GM12891 (cell line): ENCODE results near the gene PAQR8.

Experiments used
- POLR2A ChIP-seq: IDR thresholded peaks from 2 replicates; pipeline ENCODE4 v1.6.1; 2011; ENCODE audit warnings: low read depth, low read length, control low read depth
- POLR2AphosphoS5 ChIP-seq: IDR thresholded peaks from 2 replicates; pipeline ENCODE4 v1.6.1; 2011; ENCODE audit warnings: low read depth, low read length, control low read depth

DNA sequence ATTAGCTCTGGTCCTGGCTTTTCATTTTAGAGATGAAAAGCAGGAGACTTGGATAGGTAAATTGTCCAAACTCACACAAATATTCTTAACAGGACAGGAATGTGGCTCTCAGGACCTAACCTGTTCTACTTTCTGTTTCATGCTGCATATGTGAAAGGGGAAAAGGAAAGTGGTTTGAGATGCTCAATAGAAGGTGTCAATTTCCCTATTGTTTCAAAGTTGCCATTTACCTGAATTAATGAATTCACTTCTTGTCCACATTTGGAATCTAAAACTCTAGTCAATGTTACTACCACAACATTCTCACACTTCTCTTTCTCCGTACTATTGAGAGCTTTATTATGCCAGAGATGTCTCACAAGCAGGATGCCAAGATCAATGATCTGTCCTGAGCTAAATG, 53.4 kb downstream of the PAQR8 start:
- TF ChIP-seq POLR2AphosphoS5 (no peak), POLR2A (no peak)
